ENCODE measurements around the gene EVPLL.
"Not testable (repeated sequence)": the region's sequence is repeated elsewhere in the genome, so short reads cannot be mapped to it uniquely, and the experiment has no call there.

Gene EVPLL

GRCh38 chr17:18379246-18380146, 1.9 kb downstream of the EVPLL start:
- no peak for DNase-seq (ENCODE audit: low read depth)

DNA sequence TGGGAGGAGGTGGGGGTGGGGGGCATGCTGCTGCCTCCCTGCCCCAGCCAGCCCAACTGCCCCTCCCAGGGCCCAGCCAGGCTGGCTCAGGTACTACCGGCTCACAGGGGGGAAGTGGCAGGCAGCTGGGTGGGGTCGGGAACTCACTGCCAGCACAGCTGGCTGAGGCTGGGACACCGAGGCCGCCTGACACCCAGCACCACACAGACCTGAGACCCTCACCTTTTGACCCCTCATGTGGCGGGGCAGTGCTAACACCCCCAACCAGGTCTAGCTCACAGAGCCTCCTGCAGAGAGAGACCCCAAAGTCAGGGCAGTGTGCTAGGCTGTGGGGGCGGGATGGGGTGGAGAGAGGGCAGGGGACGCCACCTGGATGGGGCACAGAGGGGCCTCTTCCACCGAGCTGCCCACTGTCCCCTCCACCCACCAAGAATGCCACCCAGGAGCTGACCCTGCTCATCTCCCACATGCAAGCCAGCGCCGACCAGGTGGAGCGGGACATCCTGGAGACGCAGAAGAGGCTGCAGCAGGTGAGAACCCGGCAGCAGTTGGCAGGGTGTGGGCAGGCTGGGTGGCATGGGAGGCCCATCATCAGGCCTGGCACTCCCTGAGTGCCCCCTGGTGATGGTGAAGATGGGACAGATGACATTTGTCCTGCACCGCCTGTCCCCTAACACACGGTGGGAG, 3.0 kb downstream of the EVPLL start:
- no peak for DNase-seq (ENCODE audit: low read depth)

DNA sequence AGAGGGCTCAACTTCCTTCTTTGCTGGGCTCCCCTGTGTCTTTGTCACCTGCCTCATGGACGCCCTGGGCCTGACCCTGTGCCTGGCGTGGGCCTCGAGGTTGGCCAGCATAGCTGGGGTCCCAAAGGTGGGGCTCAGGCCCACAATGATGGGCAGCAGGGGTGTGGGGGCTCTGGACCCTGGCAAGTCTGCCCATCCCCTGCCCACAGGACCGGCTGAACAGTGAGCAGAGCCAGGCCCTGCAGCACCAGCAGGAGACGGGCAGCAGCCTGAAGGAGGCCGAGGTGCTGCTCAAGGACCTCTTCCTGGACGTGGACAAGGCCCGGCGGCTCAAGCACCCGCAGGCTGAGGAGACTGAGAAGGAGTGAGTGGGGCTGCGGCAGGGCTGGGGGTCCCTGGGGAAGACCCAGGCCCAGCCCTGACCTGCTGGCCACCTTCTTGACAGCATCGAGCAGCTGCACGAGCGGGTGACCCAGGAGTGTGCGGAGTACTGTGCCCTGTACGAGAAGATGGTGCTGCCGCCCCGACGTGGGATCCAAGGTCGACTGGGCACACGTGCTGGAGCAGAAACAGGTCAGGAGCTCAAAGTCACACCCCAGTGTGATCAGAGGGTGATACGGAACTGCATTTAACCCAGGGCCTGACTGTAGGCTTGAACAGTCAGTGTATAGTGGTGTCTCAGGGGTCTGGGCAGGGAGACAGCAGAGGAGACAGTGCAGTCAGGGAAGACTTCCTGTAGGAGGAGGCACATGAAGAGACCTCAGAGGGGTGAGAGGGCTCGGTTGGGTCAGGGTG, 3.8 kb downstream of the EVPLL start:
- no peak for DNase-seq (ENCODE audit: low read depth)

DNA sequence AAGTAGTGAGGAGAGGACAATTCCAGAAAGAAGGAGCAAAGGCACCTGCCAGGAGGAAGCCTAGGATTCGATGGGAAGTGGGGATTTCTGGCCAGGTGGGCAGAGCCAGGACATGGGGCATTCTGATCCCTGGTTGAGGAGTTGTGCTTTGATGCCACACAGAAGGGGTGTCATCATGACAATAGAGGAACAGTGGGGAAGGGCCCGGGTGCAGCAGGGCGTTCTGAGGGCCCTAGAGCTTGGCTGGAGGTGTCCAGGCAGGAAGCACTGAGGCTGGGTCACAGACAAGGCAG, 4.3 kb downstream of the EVPLL start:
- DNase-seq (ENCODE audit: low read depth): no peak

- DNase-seq (ENCODE audit: low read depth): no peak
These were observed 5.0 kb downstream of the EVPLL start for GRCh38 chr17:18382441-18383078.

DNA sequence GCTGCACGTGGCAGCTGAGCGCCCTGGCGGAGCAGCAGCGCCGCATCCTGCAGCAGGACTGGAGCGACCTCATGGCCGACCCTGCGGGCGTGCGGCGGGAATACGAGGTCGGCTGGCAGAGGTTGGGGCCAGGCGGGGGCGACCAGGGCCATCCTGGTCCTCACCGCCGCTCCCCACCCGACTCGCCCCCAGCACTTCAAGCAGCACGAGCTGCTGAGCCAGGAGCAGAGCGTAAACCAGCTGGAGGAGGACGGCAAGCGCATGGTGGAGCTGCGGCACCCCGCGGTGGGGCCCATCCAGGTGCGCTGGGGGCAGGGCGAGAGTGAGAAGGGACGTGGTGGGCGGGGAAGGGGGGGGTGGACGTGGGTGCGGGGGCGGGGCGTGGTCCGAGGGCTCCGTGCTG, 5.5 kb downstream of the EVPLL start:
- not testable (repeated sequence) for DNase-seq (ENCODE audit: low read depth)

DNA sequence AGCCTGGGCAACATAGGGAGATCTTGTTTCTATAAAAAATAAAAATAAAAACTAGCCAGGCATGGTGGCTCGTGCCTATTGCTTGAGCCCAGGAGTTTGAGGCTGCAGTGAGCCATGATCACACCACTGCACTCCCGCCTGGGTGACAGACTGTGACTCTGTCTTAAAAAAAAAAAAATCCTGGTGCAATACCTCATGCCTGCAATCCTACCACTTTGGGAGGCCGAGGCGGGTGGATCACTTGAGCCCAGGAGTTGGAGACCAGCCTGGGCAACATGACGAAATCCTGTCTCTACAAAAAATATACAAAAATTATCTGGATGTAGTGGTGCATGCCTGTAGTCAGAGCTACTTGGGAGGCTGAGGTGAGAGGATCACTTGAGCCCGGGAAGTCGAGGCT, 6.7 kb downstream of the EVPLL start:
- not testable (repeated sequence) for DNase-seq (ENCODE audit: low read depth)

DNA sequence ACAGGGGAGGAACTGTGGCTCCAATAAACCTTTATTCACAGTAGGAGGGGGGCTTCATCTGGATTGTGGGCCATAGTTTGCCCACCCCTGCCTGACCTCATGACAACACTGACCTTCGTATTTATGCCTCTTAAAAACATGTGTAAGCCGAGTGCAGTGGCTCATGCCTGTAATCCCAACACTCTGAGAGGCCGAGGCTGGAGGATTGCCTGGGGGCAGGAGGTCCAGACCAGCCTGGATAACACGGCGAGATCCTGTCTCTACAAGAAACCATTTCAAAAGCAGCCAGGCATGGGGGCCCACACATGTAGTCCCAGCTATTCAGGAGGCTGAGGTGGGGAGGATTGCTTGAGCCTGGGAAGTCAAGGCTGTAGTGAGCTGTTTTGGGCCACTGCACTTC, 10.0 kb downstream of the EVPLL start:
- DNase-seq (ENCODE audit: low read depth): not testable (repeated sequence)

DNA sequence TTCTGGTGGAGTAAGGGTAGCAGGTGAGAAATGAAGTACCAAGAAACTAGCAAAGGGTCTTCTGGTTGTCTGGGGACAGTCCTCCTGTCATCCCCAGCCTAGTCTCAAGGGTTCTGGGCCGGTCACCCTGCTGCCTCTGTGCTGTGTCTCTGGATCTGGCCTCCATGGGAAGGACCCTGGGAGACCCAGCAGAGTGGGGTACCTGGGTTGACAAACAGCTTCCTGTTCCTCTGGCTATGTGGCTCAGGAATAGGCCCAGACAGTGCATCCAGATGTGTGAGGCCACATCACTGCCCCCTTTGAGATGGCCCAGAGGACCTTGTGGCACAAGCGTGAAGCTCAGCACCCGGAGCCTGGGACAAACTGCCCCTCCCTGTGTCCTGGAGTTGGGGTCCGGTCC, 10.7 kb downstream of the EVPLL start:
- not testable (repeated sequence) for DNase-seq (ENCODE audit: low read depth)

GRCh38 chr17:18388728-18389127, 11.2 kb downstream of the EVPLL start:
- DNase-seq (ENCODE audit: low read depth): not testable (repeated sequence)

DNA sequence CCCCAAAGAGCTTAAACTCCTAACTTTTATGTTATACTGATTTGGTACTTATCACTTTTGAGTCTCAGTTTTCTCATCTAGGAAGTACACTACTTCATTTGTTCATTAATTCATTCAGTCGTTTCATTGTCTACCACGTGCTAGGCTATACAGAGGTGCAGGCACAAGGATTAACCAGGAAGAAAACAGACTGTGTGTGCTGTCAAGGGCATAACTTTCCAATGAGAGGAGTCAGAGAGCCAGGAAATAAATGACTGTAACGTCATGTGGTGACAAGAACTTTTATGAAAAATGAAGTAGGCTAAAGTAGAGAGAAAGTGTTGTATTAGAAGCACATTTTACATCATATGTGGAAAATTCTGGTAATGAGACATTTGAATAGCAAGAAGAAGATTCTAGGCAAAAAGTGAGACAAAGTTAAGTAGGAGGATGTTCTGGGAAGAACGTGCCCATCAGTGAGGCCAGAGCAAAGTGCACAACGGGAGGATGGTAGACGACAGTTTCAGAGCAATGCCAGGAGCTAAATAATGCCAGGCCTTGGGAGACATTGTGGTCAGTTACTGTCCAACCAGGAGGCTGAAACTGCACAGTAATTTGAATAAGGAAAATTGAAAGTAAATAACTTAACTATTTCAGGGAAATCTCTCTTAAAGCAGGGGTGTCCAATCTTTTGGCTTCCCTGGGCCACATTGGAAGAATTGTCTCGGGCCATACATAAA, 24.5 kb downstream of the EVPLL start:
- not testable (repeated sequence) for DNase-seq (ENCODE audit: low read depth)

DNA sequence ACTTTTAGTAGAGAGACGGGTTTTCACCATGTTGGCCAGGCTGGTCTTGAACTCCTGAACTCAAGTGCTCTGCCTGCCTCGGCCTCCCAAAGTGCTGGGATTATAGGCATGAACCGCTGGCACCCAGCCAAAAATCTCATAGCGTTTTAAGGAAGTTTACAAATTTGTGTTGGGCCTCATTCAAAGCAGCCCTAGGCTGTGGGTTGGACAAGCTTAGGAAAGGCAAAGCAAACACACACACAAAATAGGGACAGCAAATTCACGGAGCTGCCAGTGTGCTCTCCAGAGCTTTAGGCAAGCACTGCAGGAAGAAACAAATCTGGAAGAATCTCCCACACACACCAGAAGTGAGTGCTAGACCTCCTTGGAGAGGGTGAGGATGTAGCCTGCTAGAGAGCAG, 25.6 kb downstream of the EVPLL start:
- not testable (repeated sequence) for DNase-seq (ENCODE audit: low read depth)

- not testable (repeated sequence) for DNase-seq (ENCODE audit: low read depth)
These were observed 26.0 kb downstream of the EVPLL start for GRCh38 chr17:18403604-18404003.

DNA sequence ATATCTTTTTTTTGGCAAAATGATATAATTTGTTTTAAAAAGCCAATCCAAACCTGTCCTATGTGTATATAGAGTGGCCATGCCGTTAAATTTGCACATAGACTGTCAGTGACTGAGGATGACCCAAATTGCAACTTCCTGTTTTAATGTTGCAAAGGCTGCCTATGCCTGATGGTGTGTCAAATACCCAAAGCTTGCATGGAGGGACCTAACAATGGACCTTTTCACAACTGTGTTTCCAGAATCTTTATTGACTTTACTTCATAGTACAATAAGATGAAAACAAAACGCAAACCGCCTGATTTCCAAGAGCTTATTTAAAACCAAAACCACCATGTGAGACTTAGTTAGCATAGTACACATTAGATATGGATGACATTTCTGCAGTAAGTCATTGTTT, 31.3 kb downstream of the EVPLL start:
- not testable (repeated sequence) for DNase-seq (ENCODE audit: low read depth)

DNA sequence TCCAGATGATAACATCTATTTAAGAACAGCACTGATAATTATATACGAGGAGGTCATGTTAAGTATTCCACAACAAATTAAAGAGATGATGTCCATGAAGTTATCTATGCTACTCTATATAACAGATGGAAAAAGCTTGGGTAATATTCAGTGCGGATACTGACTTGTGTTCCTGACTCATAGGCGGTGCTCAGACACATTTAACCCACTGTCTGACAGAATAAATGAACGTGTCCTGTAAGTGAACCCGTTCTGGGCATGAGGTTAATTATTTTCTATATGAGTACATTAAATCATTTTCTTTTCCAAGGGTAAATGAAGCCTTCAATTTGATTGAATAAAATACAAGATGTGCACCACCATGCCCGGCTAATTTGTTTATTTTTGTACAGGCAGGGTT, 31.7 kb downstream of the EVPLL start:
- not testable (repeated sequence) for DNase-seq (ENCODE audit: low read depth)

GRCh38 chr17:18410736-18411135, 33.2 kb downstream of the EVPLL start:
- not testable (repeated sequence) for DNase-seq (ENCODE audit: low read depth)

GRCh38 chr17:18411377-18411864, 33.8 kb downstream of the EVPLL start:
- peak; percentile 11 for DNase-seq (ENCODE audit: low read depth)

- DNase-seq (ENCODE audit: low read depth): not testable (repeated sequence)
These were observed 34.5 kb downstream of the EVPLL start for GRCh38 chr17:18412001-18412538.

DNA sequence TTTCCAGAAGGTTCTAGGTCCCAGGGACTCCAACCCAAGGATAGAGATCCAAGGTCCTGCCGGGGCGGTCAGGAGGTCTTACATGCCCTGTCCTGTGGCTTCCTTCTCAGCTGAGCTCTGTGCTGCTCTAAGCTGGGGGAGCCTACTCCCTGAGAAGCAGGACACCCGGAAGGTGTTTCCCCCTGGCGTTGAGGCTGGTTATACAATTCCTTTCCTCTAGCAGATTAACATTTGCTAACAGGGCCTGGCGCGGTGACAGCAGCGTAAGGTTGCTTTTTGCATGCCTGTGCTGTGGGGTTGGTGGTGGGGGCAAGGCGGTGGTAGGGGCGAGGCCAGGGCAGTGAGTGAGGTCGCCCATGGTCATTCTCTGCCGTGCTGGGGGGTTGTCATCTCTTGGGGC, 43.9 kb downstream of the EVPLL start:
- not testable (repeated sequence) for DNase-seq (ENCODE audit: low read depth)

GRCh38 chr17:18422464-18422863, 44.9 kb downstream of the EVPLL start:
- DNase-seq (ENCODE audit: low read depth): not testable (repeated sequence)

- DNase-seq (ENCODE audit: low read depth): not testable (repeated sequence)
These were observed 45.4 kb downstream of the EVPLL start for GRCh38 chr17:18423015-18423414.

All from HS-27A (cell line).